OCI-LY3 (cell line): ENCODE data around the gene IGFL4.
"Not testable (repeated sequence)": the region's sequence is repeated elsewhere in the genome, so short reads cannot be mapped to it uniquely, and the experiment has no call there.

ENCODE experiments used
- H2AFZ ChIP-seq: fragments of 200-600, 300-600 bp; shearing (Covaris generic); 2 replicates; pipeline ENCODE4 v1.6.0; 2014; ENCODE audit warnings: antibody characterized with exemption, low read depth, low read length
- H3K27ac ChIP-seq: fragments of 200-600, 300-600 bp; sonication (generic); 2 replicates; pipeline ENCODE4 v1.5.1; 2014; ENCODE audit warnings: mild to moderate bottlenecking, low read length, moderate library complexity, mixed read lengths
- H3K27me3 ChIP-seq: fragments of 200-600, 300-600 bp; sonication (generic); 2 replicates; pipeline ENCODE4 v1.6.1; 2014; ENCODE audit warnings: low read depth, low read length, mixed read lengths
- H3K36me3 ChIP-seq: fragments of 200-600, 300-600 bp; sonication (generic); replicated peaks from 2 replicates; pipeline ENCODE3; 2014; ENCODE audit warnings: low read depth, low read length, mixed read lengths
- H3K4me1 ChIP-seq: fragments of 300-600, 200-600 bp; sonication (generic); 2 replicates; pipeline ENCODE4 v1.6.1; 2014; ENCODE audit warnings: low read length, mixed read lengths
- H3K4me2 ChIP-seq: fragments of 200-600, 300-600 bp; sonication (generic); 2 replicates; pipeline ENCODE4 v1.6.1; 2014; ENCODE audit warnings: low read length, mixed read lengths
- H3K4me3 ChIP-seq: fragments of 300-600, 200-600 bp; sonication (generic); 2 replicates; pipeline ENCODE4 v1.5.1; 2014; ENCODE audit warnings: antibody characterized with exemption, mild to moderate bottlenecking, low read length, moderate library complexity
- H3K79me2 ChIP-seq: fragments of 300-600, 200-600 bp; shearing (Covaris generic); 2 replicates; pipeline ENCODE4 v1.6.1; 2014; ENCODE audit warnings: mild to moderate bottlenecking, low read length, mixed read lengths
- H3K9ac ChIP-seq: fragments of 300-600, 200-600 bp; shearing (Covaris generic); 2 replicates; pipeline ENCODE4 v1.6.0; 2014; ENCODE audit warnings: mild to moderate bottlenecking, low read length, moderate library complexity
- H3K9me3 ChIP-seq: fragments of 200-600, 300-600 bp; shearing (Covaris generic); 2 replicates; pipeline ENCODE4 v1.6.1; 2014; ENCODE audit warnings: low read length, mixed read lengths; ENCODE audit not compliant: insufficient read depth
- H4K20me1 ChIP-seq: fragments of 200-600, 300-600 bp; sonication (generic); 2 replicates; pipeline ENCODE4 v1.6.1; 2016; ENCODE audit warnings: low read length, mixed read lengths; ENCODE audit not compliant: insufficient read depth
- CTCF ChIP-seq: fragments of 200-600, 300-600 bp; sonication (generic); IDR thresholded peaks from 2 replicates; pipeline ENCODE4 v1.5.1; 2014; ENCODE audit warnings: antibody characterized with exemption, low read length, low read depth
- EZH2phosphoT487 ChIP-seq: fragments of 200-600 bp; shearing (Covaris generic); IDR thresholded peaks from 2 replicates; pipeline ENCODE4 v1.6.1; 2018; ENCODE audit warnings: antibody characterized with exemption, mixed run types, low read depth

IGFL4 gene

GRCh38 chr19:46079576-46079975 lies 38.8 kb upstream of the IGFL4 start:
- H3K27ac ChIP-seq: no peak overlapping the region
- no peaks in the 10 kb centered on the region for H3K9me3 ChIP-seq
- peaks cover 39% of the 10 kb centered on the region for H3K27me3 ChIP-seq
- no peak overlapping the region for H3K4me2 ChIP-seq
- no peak overlapping the region for H3K4me3 ChIP-seq
- no peaks in the 10 kb centered on the region for H3K4me1 ChIP-seq
- H3K9ac ChIP-seq: no peak overlapping the region
- TF ChIP-seq EZH2phosphoT487: no peak
- TF ChIP-seq CTCF: no peak
- no peaks in the 10 kb centered on the region for H4K20me1 ChIP-seq
- H3K79me2 ChIP-seq: no peaks in the 10 kb centered on the region
- no peak overlapping the region for H2AFZ ChIP-seq
- no peaks in the 10 kb centered on the region for H3K36me3 ChIP-seq

GRCh38 chr19:46078573-46079332 lies 38.0 kb upstream of the IGFL4 start:
- H3K4me1 ChIP-seq, H3K79me2 ChIP-seq, H2AFZ ChIP-seq, H3K27ac ChIP-seq, H4K20me1 ChIP-seq, H3K4me2 ChIP-seq, H3K4me3 ChIP-seq, H3K9ac ChIP-seq, H3K36me3 ChIP-seq, H3K9me3 ChIP-seq: not testable (repeated sequence)
- TF ChIP-seq CTCF: peak; percentile 66
- peaks cover 43% of the 10 kb centered on the region for H3K27me3 ChIP-seq

- H3K9ac ChIP-seq: no peak overlapping the region
- H3K4me2 ChIP-seq: no peak overlapping the region
- H4K20me1 ChIP-seq: no peaks in the 10 kb centered on the region
- H3K27me3 ChIP-seq: peaks cover 52% of the 10 kb centered on the region
- no peak overlapping the region for H3K4me3 ChIP-seq
- no peaks in the 10 kb centered on the region for H3K4me1 ChIP-seq
- H3K27ac ChIP-seq: no peak overlapping the region
- no peaks in the 10 kb centered on the region for H3K9me3 ChIP-seq
- no peaks in the 10 kb centered on the region for H3K36me3 ChIP-seq
- H2AFZ ChIP-seq: no peak overlapping the region
- no peaks in the 10 kb centered on the region for H3K79me2 ChIP-seq
- TF ChIP-seq EZH2phosphoT487: no peak
Measured at GRCh38 chr19:46077815-46078167, 37.0 kb upstream of the IGFL4 start.

- Histone ChIP-seq H3K9me3 (no peaks in the 10 kb centered on the region), H3K4me2 (no peak overlapping the region), H3K36me3 (no peaks in the 10 kb centered on the region), H3K27me3 (peaks cover 57% of the 10 kb centered on the region), H4K20me1 (no peaks in the 10 kb centered on the region), H3K4me1 (no peaks in the 10 kb centered on the region), H3K27ac (no peak overlapping the region), H3K79me2 (no peaks in the 10 kb centered on the region), H2AFZ (no peak overlapping the region), H3K9ac (no peak overlapping the region), H3K4me3 (no peak overlapping the region)
- TF ChIP-seq EZH2phosphoT487: no peak
- peak; percentile 24 for TF ChIP-seq CTCF
Measured at GRCh38 chr19:46076951-46077814, 36.4 kb upstream of the IGFL4 start.
